Smooth muscle cell (in vitro differentiated cells): Measurements from ENCODE around the gene DBNDD1. TPM values are rescaled to one million over a fixed set of nuclear protein-coding genes. Genes with fewer than 3 reads are reported as not detected.

Experiments used
- DNase-seq: peaks from one replicate; lab custom pipeline; 2025; ENCODE audit not compliant: unreplicated experiment; lab: John Stamatoyannopoulos, UW
- H2AFZ ChIP-seq: fragments of 200-600 bp; sonication (generic); 2 replicates; pipeline ENCODE4 v1.6.0; 2016; ENCODE audit warnings: antibody characterized with exemption, low read depth, mild to moderate bottlenecking
- H3F3A ChIP-seq: fragments of 200-600 bp; sonication (generic); 2 replicates; pipeline ENCODE4 v1.6.0; 2017; ENCODE audit warnings: antibody characterized with exemption, low read depth
- H3K27ac ChIP-seq: fragments of 200-600 bp; sonication (generic); 2 replicates; pipeline ENCODE4 v1.5.1; 2016; ENCODE audit warnings: low read depth, mild to moderate bottlenecking
- H3K27me3 ChIP-seq: fragments of 200-600 bp; sonication (generic); 2 replicates; pipeline ENCODE4 v1.6.1; 2016; ENCODE audit warnings: low read depth, mild to moderate bottlenecking
- H3K36me3 ChIP-seq: fragments of 200-600 bp; sonication (generic); 2 replicates; pipeline ENCODE4 v1.5.1; 2016; ENCODE audit warnings: low read depth
- H3K4me1 ChIP-seq: fragments of 200-600 bp; sonication (generic); 2 replicates; pipeline ENCODE4 v1.5.1; 2016; ENCODE audit warnings: low read depth
- H3K4me2 ChIP-seq: fragments of 200-600 bp; sonication (generic); 2 replicates; pipeline ENCODE4 v1.6.0; 2016; ENCODE audit warnings: mild to moderate bottlenecking
- H3K4me3 ChIP-seq: fragments of 200-600 bp; sonication (generic); 2 replicates; pipeline ENCODE4 v1.5.1; 2016; ENCODE audit warnings: mild to moderate bottlenecking
- H3K79me2 ChIP-seq: fragments of 200-600 bp; sonication (generic); 2 replicates; pipeline ENCODE4 v1.6.0; 2016; ENCODE audit warnings: low read depth, mild to moderate bottlenecking
- H3K9ac ChIP-seq: fragments of 200-600 bp; sonication (generic); 2 replicates; pipeline ENCODE4 v1.6.0; 2016; ENCODE audit warnings: low read depth
- H3K9me3 ChIP-seq: fragments of 200-600 bp; sonication (generic); replicated peaks from 2 replicates; pipeline ENCODE4 v1.5.1; 2016; ENCODE audit warnings: low read depth
- H4K20me1 ChIP-seq: fragments of 200-600 bp; sonication (generic); 2 replicates; pipeline ENCODE4 v1.6.0; 2016; ENCODE audit warnings: low read depth
- CTCF ChIP-seq: fragments of 200-600 bp; sonication (generic); IDR thresholded peaks from 2 replicates; pipeline ENCODE4 v1.5.1; 2017; ENCODE audit warnings: borderline replicate concordance, mild to moderate bottlenecking, antibody characterized with exemption; ENCODE audit not compliant: insufficient read depth, poor library complexity, severe bottlenecking
- WGBS: methylation state at CpG from one replicate; pipeline ENCODE4 v1.1.7; 2016; ENCODE audit warnings: low lambda C conversion rate; 5-methylcytosine and 5-hydroxymethylcytosine counted together
- polyA plus RNA-seq: library from polyadenylated mRNA; unstranded; fragments of >200 nt; fragmentation: Nextera tagmentation; extraction: Ambion mirVana; gene quantifications from 2 replicates; pipeline ENCODE4 v1.2.1, GENCODE V29; 2016
- total RNA-seq: library from RNA; depleted of rRNA; stranded (reverse); fragments of >200 nt; gene quantifications from 2 replicates; pipeline ENCODE4 v1.2.3, GENCODE V29; 2014

Gene DBNDD1
- total and polyA plus RNA-seq, 2 experiments from 2014 or later: 3.3 to 3.8 TPM

- Histone ChIP-seq H3K4me3 (no peak overlapping the region), H3K4me2 (no peak overlapping the region), H3K79me2 (no peaks in the 10 kb centered on the region), H2AFZ (no peak overlapping the region), H3K27ac (no peak overlapping the region), H3K9ac (no peak overlapping the region), H4K20me1 (no peaks in the 10 kb centered on the region), H3F3A (peaks cover 5% of the 10 kb centered on the region), H3K36me3 (no peaks in the 10 kb centered on the region), H3K9me3 (no peaks in the 10 kb centered on the region), H3K4me1 (peaks cover 15% of the 10 kb centered on the region), H3K27me3 (peaks cover 14% of the 10 kb centered on the region)
- 93% methylated on average over 11 of the region's 11 CpGs for WGBS
- no peak for DNase-seq
- TF ChIP-seq CTCF: no peak
These were observed 2.8 kb downstream of the DBNDD1 start for GRCh38 chr16:90016339-90016950.

- no peak overlapping the region for H2AFZ ChIP-seq
These were observed 3.5 kb downstream of the DBNDD1 start for GRCh38 chr16:90015586-90016338.

GRCh38 chr16:90012991-90013745, 6.1 kb downstream of the DBNDD1 start:
- no peak overlapping the region for H3K27ac ChIP-seq
- no peak overlapping the region for H3K4me3 ChIP-seq
- no peak overlapping the region for H3K4me2 ChIP-seq
- no peak for DNase-seq
- H2AFZ ChIP-seq: no peak overlapping the region
- H3F3A ChIP-seq: no peaks in the 10 kb centered on the region
- no peaks in the 10 kb centered on the region for H3K36me3 ChIP-seq
- 77% methylated on average over 13 of the region's 13 CpGs for WGBS
- no peak for TF ChIP-seq CTCF
- H3K9ac ChIP-seq: no peak overlapping the region
- H3K9me3 ChIP-seq: no peaks in the 10 kb centered on the region
- no peaks in the 10 kb centered on the region for H3K4me1 ChIP-seq
- no peaks in the 10 kb centered on the region for H3K79me2 ChIP-seq
- H4K20me1 ChIP-seq: no peaks in the 10 kb centered on the region
- peaks cover 4% of the 10 kb centered on the region for H3K27me3 ChIP-seq

More at GRCh38 chr16:90015586-90016338, 3.5 kb downstream of the DBNDD1 start:
- Histone ChIP-seq H3K4me2 (no peak overlapping the region), H3F3A (peaks cover 2% of the 10 kb centered on the region), H3K4me3 (no peak overlapping the region), H3K79me2 (no peaks in the 10 kb centered on the region), H3K36me3 (no peaks in the 10 kb centered on the region), H4K20me1 (no peaks in the 10 kb centered on the region), H3K9me3 (no peaks in the 10 kb centered on the region), H3K4me1 (peaks cover 10% of the 10 kb centered on the region), H3K9ac (no peak overlapping the region), H3K27ac (no peak overlapping the region), H3K27me3 (peaks cover 14% of the 10 kb centered on the region)
- DNase-seq: no peak
- no peak for TF ChIP-seq CTCF
- 88% methylated on average over 19 of the region's 19 CpGs for WGBS
